Neural cell (in vitro differentiated cells): ENCODE results near the gene KRTAP4-11. TPM values are rescaled to one million over a fixed set of nuclear protein-coding genes. Genes with fewer than 3 reads are reported as not detected.
"Not testable (repeated sequence)": the region's sequence is repeated elsewhere in the genome, so short reads cannot be mapped to it uniquely, and the experiment has no call there.

Source experiments
- H2AFZ ChIP-seq: fragments of 200-600, 300-800 bp; sonication (generic), shearing (Covaris generic); 2 replicates; pipeline ENCODE4 v1.6.0; 2014; ENCODE audit warnings: low read depth, mild to moderate bottlenecking, antibody characterized with exemption, low read length, moderate library complexity
- H3F3A ChIP-seq: fragments of 200-600 bp; shearing (Covaris generic); 2 replicates; pipeline ENCODE4 v1.6.1; 2016; ENCODE audit warnings: mild to moderate bottlenecking, moderate library complexity, mixed read lengths, antibody characterized with exemption, low read length; ENCODE audit not compliant: insufficient read depth, poor library complexity, severe bottlenecking
- H3K27ac ChIP-seq: fragments of 200-600, 300-800 bp; sonication (generic), shearing (Covaris generic); 2 replicates; pipeline ENCODE4 v1.5.1; 2014; ENCODE audit warnings: mild to moderate bottlenecking, low read length, moderate library complexity
- H3K27me3 ChIP-seq: fragments of 300-800, 200-600 bp; sonication (generic), shearing (Covaris generic); 2 replicates; pipeline ENCODE4 v1.6.0; 2014; ENCODE audit warnings: mild to moderate bottlenecking, low read depth, low read length, moderate library complexity; ENCODE audit not compliant: insufficient read depth
- H3K36me3 ChIP-seq: fragments of 300-800, 200-600 bp; sonication (generic), shearing (Covaris generic); 2 replicates; pipeline ENCODE4 v1.5.1; 2014; ENCODE audit warnings: mild to moderate bottlenecking, antibody characterized with exemption, low read length, moderate library complexity; ENCODE audit not compliant: insufficient read depth
- H3K4me2 ChIP-seq: fragments of 300-800, 200-600 bp; sonication (generic), shearing (Covaris generic); 2 replicates; pipeline ENCODE4 v1.6.0; 2014; ENCODE audit warnings: mild to moderate bottlenecking, low read length
- H3K4me3 ChIP-seq: fragments of 300-800, 200-600 bp; sonication (generic), shearing (Covaris generic); 2 replicates; pipeline ENCODE4 v1.5.1; 2014; ENCODE audit warnings: mild to moderate bottlenecking, low read length, moderate library complexity
- H3K79me2 ChIP-seq: fragments of 200-600 bp; shearing (Covaris generic); replicated peaks from 2 replicates; pipeline ENCODE4 v1.6.0; 2014; ENCODE audit warnings: mild to moderate bottlenecking, low read length, moderate library complexity; ENCODE audit not compliant: insufficient read depth
- H3K9ac ChIP-seq: fragments of 300-800, 200-600 bp; sonication (generic), shearing (Covaris generic); 2 replicates; pipeline ENCODE4 v1.6.1; 2016; ENCODE audit warnings: mild to moderate bottlenecking, low read length, mixed read lengths
- H3K9me2 ChIP-seq: fragments of 200-600 bp; shearing (Covaris generic); 2 replicates; pipeline ENCODE4 v1.6.1; 2016; ENCODE audit warnings: mild to moderate bottlenecking, low read length, mixed read lengths; ENCODE audit not compliant: insufficient read depth
- H3K9me3 ChIP-seq: fragments of 200-600, 300-800 bp; sonication (generic), shearing (Covaris generic); 2 replicates; pipeline ENCODE4 v1.6.1; 2016; ENCODE audit warnings: mild to moderate bottlenecking, mixed run types, low read length, moderate library complexity, mixed read lengths
- H4K20me1 ChIP-seq: fragments of 200-600 bp; shearing (Covaris generic); 2 replicates; pipeline ENCODE4 v1.6.1; 2016; ENCODE audit warnings: mild to moderate bottlenecking, mixed run types; ENCODE audit not compliant: insufficient read depth
- EP300 ChIP-seq: fragments of 450-650 bp; conservative IDR thresholded peaks from 2 replicates; pipeline ENCODE4 v1.6.1; 2014; ENCODE audit warnings: antibody characterized with exemption, mild to moderate bottlenecking, moderate library complexity; ENCODE audit not compliant: poor library complexity, severe bottlenecking
- SMC3 ChIP-seq: fragments of 450-650 bp; conservative IDR thresholded peaks from 2 replicates; pipeline ENCODE4 v1.6.1; 2014; ENCODE audit warnings: antibody characterized with exemption, mild to moderate bottlenecking, moderate library complexity; ENCODE audit not compliant: poor library complexity
- polyA plus RNA-seq: library from polyadenylated mRNA; depleted of rRNA; stranded (reverse); fragments of >200 nt; gene quantifications from 2 replicates; pipeline ENCODE4 v1.2.3, GENCODE V29; 2014
- TF ChIP-seq, protein P1 (sequence below): fragments of 450-650 bp; IDR thresholded peaks from 2 replicates; pipeline ENCODE4 v1.5.1; 2014; ENCODE audit warnings: antibody characterized with exemption, mild to moderate bottlenecking, moderate library complexity; ENCODE audit not compliant: poor library complexity, severe bottlenecking

Gene KRTAP4-11
- polyA plus RNA-seq, 1 donor from 2014 or later, result not detected

DNA sequence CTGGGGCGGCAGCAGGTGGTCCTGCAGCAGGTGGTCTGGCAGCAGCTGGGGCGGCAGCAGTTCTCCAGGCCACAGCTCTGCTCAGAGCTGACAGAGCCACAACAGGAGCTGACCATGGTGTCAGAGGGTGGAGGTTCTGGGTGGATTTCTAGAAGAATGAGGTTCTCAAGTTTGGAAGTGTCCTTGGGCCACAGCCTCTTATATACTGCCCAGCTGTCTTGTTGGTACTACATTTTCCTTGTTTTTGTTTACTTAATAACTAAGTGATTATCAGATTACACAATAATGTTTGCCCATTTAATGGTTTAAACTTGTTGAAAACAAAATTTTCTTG, 31.4 kb upstream of the KRTAP4-11 start, which contains the start of gene KRTAP4-5:
KRTAP4-5 (minus strand) TSS at position 174 of the 334 bp plus-strand sequence; CDS start at position 116, 58 bp downstream.
- Histone ChIP-seq H3K9me2 (no peaks in the 10 kb centered on the region), H2AFZ (no peak within 1 kb of the TSS), H3K27me3 (no peaks in the 10 kb centered on the region), H3K79me2 (no peaks in the 10 kb centered on the region), H3K27ac (no peak within 1 kb of the TSS), H3K9me3 (no peaks in the 10 kb centered on the region), H3K4me2 (no peak within 1 kb of the TSS), H3K9ac (no peak within 1 kb of the TSS), H3F3A (no peaks in the 10 kb centered on the region), H4K20me1 (no peaks in the 10 kb centered on the region), H3K4me3 (no peak within 1 kb of the TSS), H3K36me3 (no peaks in the 10 kb centered on the region)
- TF ChIP-seq, protein P1, sequence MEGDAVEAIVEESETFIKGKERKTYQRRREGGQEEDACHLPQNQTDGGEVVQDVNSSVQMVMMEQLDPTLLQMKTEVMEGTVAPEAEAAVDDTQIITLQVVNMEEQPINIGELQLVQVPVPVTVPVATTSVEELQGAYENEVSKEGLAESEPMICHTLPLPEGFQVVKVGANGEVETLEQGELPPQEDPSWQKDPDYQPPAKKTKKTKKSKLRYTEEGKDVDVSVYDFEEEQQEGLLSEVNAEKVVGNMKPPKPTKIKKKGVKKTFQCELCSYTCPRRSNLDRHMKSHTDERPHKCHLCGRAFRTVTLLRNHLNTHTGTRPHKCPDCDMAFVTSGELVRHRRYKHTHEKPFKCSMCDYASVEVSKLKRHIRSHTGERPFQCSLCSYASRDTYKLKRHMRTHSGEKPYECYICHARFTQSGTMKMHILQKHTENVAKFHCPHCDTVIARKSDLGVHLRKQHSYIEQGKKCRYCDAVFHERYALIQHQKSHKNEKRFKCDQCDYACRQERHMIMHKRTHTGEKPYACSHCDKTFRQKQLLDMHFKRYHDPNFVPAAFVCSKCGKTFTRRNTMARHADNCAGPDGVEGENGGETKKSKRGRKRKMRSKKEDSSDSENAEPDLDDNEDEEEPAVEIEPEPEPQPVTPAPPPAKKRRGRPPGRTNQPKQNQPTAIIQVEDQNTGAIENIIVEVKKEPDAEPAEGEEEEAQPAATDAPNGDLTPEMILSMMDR, result no peak
- TF ChIP-seq EP300, result no peak

DNA sequence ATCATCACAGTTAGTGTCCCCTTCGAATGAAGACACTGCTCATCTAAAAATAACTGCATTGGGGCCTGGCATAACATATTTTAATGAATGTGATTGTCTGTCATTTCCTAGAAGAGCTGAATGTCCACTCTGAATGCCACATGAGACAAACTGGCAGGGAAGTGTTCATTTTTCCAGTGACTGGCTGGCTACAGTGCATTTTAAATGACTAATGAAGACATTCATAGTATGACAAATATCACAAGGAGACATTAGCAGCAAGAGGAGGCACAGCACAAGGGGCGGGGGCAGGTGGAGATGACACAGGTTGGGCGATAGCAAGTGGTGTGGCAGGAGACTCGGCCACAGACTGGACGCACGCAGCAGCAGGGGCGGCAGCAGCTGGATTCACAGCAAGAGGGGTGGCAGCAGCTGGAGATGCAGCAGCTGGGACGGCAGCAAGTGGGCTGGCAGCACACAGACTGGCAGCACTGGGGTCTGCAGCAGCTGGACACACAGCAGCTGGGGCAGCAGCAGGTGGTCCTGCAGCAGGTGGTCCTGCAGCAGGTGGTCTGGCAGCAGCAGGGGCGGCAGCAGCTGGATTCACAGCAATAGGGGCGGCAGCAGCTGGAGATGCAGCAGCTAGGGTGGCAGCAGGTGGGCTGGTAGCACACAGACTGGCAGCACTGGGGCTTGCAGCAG, 30.9 kb upstream of the KRTAP4-11 start:
- H3K9ac ChIP-seq, H3K4me2 ChIP-seq, H3K27me3 ChIP-seq, H3K36me3 ChIP-seq, H3K27ac ChIP-seq, H3K79me2 ChIP-seq, H3K9me3 ChIP-seq, H3F3A ChIP-seq, H2AFZ ChIP-seq, H3K4me3 ChIP-seq, H4K20me1 ChIP-seq, H3K9me2 ChIP-seq: not testable (repeated sequence)

DNA sequence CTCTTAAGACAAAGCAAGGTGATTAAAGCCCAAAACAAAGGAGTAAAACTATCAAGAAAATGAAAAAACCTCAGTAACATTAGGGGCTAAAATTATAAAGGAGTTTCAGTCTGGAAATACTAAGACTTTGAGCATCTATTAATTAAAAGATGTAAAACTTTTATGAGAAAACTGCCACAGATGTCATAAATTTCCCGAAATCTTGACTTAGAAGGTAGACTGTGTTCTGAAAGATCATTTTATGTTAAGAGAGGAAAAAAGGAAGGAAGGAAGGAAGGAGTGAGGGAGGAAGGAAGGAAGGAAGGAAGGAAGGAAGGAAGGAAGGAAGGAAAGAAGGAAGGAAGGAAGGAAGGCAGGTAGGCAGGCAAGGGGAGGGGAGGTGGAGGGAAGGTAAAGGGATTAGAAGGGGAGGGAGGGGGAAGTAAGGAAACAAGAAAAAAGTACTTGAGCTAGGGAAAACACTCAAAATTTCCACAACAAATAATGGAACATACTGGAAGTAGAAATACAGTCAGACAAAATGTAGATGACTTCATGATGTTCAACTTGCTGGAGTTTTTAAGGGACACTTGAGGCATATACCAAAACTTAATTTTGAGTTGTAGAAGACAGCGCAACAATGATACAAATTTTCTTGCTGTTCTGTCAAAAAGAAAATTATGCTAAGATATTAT, 29.5 kb upstream of the KRTAP4-11 start:
- no peak overlapping the region for H3K9ac ChIP-seq
- TF ChIP-seq SMC3, result no peak
- TF ChIP-seq, protein P1, result no peak
- no peaks in the 10 kb centered on the region for H3F3A ChIP-seq
- H3K36me3 ChIP-seq, result no peaks in the 10 kb centered on the region
- no peaks in the 10 kb centered on the region for H3K27me3 ChIP-seq
- no peak overlapping the region for H3K4me3 ChIP-seq
- no peak overlapping the region for H3K4me2 ChIP-seq
- no peaks in the 10 kb centered on the region for H3K9me3 ChIP-seq
- no peaks in the 10 kb centered on the region for H4K20me1 ChIP-seq
- H3K27ac ChIP-seq, result no peak overlapping the region
- H3K79me2 ChIP-seq, result no peaks in the 10 kb centered on the region
- no peak overlapping the region for H2AFZ ChIP-seq
- no peaks in the 10 kb centered on the region for H3K9me2 ChIP-seq
